ENCODE data around the gene COPB2. TPM values are rescaled to one million over a fixed set of nuclear protein-coding genes. Genes with fewer than 3 reads are reported as not detected.

Gene COPB2
- total RNA-seq, 4 donors from 2014 or later, result 106 to 202 (median 137) TPM

GRCh38 chr3:139378587-139379241 lies 10.7 kb downstream of the COPB2 start:
- WGBS, 2 donors, result 97 to 99% methylated on average over 3 of the region's 3 CpGs
- DNase-seq, result no peak
- H3K4me1 ChIP-seq, result no peaks in the 10 kb centered on the region
- H3K36me3 ChIP-seq, result peaks cover 26 to 61% of the 10 kb centered on the region in 2 donors
- H3K27ac ChIP-seq, result no peak overlapping the region
- intact Hi-C loops (cut with DNase I), result no loop called here
- H3K4me3 ChIP-seq (replicated peaks in 1 of 3), result no peak overlapping the region
- no peaks in the 10 kb centered on the region for H3K27me3 ChIP-seq
- H3K9me3 ChIP-seq, result no peaks in the 10 kb centered on the region
- TF ChIP-seq CTCF (IDR thresholded peaks at IDR 0.05) (no peak), POLR2A (IDR thresholded peaks at IDR 0.05) (no peak)

GRCh38 chr3:139377378-139377777 lies 12.1 kb downstream of the COPB2 start:
- peaks cover 39 to 65% of the 10 kb centered on the region in 2 donors for H3K36me3 ChIP-seq
- no peaks in the 10 kb centered on the region for H3K4me1 ChIP-seq
- 94 to 97% methylated on average over 3 of the region's 3 CpGs for WGBS, 2 donors
- no peak overlapping the region for H3K27ac ChIP-seq
- no peaks in the 10 kb centered on the region for H3K9me3 ChIP-seq
- intact Hi-C loops (cut with DNase I), result no loop called here
- no peak overlapping the region for H3K4me3 ChIP-seq (replicated peaks in 1 of 3)
- H3K27me3 ChIP-seq, result no peaks in the 10 kb centered on the region
- no peak for DNase-seq
- TF ChIP-seq POLR2A (IDR thresholded peaks at IDR 0.05), result no peak
- no peak for TF ChIP-seq CTCF (IDR thresholded peaks at IDR 0.05)

GRCh38 chr3:139374099-139374498 lies 15.3 kb downstream of the COPB2 start:
- Histone ChIP-seq H3K4me1 (no peaks in the 10 kb centered on the region), H3K9me3 (no peaks in the 10 kb centered on the region), H3K27ac (no peak overlapping the region), H3K27me3 (no peaks in the 10 kb centered on the region), H3K4me3 (replicated peaks in 1 of 3) (no peak overlapping the region), H3K36me3 (peaks cover 70 to 86% of the 10 kb centered on the region in 2 donors)
- WGBS, 2 donors, result 81 to 90% methylated on average over 2 of the region's 2 CpGs
- no peak for DNase-seq
- TF ChIP-seq CTCF (IDR thresholded peaks at IDR 0.05), result no peak
- no peak for TF ChIP-seq POLR2A (IDR thresholded peaks at IDR 0.05)
- intact Hi-C loops (cut with DNase I), result no loop called here

GRCh38 chr3:139364549-139364948 lies 24.9 kb downstream of the COPB2 start:
- H3K4me1 ChIP-seq, result peaks cover 1 to 2% of the 10 kb centered on the region in 2 donors
- no peaks in the 10 kb centered on the region for H3K27me3 ChIP-seq
- no peak for DNase-seq
- no peaks in the 10 kb centered on the region for H3K9me3 ChIP-seq
- H3K36me3 ChIP-seq, result peaks cover 78% of the 10 kb centered on the region in 2 donors
- 93 to 98% methylated on average over 1 of the region's 1 CpG for WGBS, 2 donors
- no peak overlapping the region for H3K4me3 ChIP-seq (replicated peaks in 1 of 3)
- intact Hi-C loops (cut with DNase I), result no loop called here
- TF ChIP-seq POLR2A (IDR thresholded peaks at IDR 0.05), result no peak
- no peak for TF ChIP-seq CTCF (IDR thresholded peaks at IDR 0.05)
- H3K27ac ChIP-seq, result no peak overlapping the region

GRCh38 chr3:139361276-139361675 lies 28.2 kb downstream of the COPB2 start:
- Histone ChIP-seq H3K4me3 (replicated peaks in 1 of 3) (no peak overlapping the region), H3K27ac (no peak overlapping the region), H3K4me1 (peaks cover 12% of the 10 kb centered on the region in 2 donors), H3K36me3 (peaks cover 73 to 78% of the 10 kb centered on the region in 2 donors), H3K9me3 (no peaks in the 10 kb centered on the region), H3K27me3 (no peaks in the 10 kb centered on the region)
- WGBS, 2 donors, result 94 to 96% methylated on average over 2 of the region's 2 CpGs
- DNase-seq, result no peak
- intact Hi-C loops (cut with DNase I), result no loop called here
- no peak for TF ChIP-seq POLR2A (IDR thresholded peaks at IDR 0.05)
- TF ChIP-seq CTCF (IDR thresholded peaks at IDR 0.05), result no peak

Measured in thyroid gland (tissue), 4 donors.